ENCODE measurements around the gene MYO5B.
"Not testable (repeated sequence)": the region's sequence is repeated elsewhere in the genome, so short reads cannot be mapped to it uniquely, and the experiment has no call there.

MYO5B gene
- long read RNA-seq, donor 1, full-length matches to known transcripts = 2 of 2 reads
- long read RNA-seq, donor 1, partial matches to known transcripts = 0 of 2 reads
- long read RNA-seq, donor 1, other reads (novel, unspliced or antisense) = 0 of 2 reads
- long read RNA-seq, donor 2, partial matches to known transcripts = 0 of 1 reads
- long read RNA-seq, donor 2, other reads (novel, unspliced or antisense) = 0 of 1 reads
- long read RNA-seq, donor 3 = 0 reads
- long read RNA-seq, donor 4, partial matches to known transcripts = 0 of 2 reads
- long read RNA-seq, donor 4, other reads (novel, unspliced or antisense) = 0 of 2 reads
- long read RNA-seq, donor 5, partial matches to known transcripts = 0 of 2 reads
- long read RNA-seq, donor 5, other reads (novel, unspliced or antisense) = 0 of 2 reads
- long read RNA-seq, donor 6, partial matches to known transcripts = 0 of 1 reads
- long read RNA-seq, donor 6, other reads (novel, unspliced or antisense) = 0 of 1 reads
- long read RNA-seq, donor 7 = 0 reads
- long read RNA-seq, donor 8 = 0 reads

DNA sequence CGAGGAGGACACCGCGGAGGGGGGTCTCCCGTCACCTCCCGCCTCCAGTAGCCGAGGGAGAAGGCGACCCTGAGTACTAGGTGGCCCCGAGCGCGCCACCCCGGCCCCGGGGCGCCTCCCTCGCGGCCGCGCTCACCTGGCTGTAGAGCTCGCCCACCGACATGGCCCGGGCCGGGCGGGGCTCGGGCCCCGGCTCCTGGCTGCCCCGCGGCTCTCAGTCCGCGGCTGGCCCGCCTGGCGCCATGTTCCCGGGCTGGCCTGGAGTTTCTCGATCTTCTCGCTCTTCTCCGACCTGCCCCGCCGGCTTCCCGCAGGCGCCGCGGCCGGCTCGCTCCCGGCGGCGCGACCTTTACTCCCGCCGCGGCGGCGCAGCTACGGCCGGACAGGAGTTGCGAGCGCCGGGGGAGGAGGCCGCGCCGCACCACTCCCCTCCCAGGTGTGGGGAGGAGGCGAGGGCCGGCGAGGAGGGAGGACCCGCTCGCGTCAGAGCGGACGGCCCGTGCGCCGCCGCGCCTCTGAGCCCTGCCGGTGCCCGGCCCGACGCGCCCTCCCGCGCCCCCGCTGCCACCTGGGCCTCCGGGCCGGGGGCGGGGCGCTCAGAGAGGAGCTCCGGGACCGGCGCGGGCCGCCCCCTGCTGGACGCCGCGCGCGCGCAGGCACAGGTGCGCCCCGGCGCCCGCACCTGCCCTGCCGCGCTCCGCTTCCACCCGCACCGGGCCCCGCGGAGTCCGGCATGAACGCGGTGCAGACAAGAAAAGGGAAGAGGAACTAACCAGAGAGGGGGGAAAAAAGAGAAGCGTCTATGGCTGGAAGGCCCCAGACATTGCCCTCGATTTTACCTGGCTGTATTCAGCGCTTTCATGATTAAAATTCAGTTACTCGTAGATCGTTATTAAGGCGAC is at the start of gene MYO5B:
Gene MYO5B, minus strand, starts transcription at position 517 of the 902 bp plus-strand sequence. Its CDS starts 354 bp downstream, at position 163.
- DNase-seq = peak; percentile 84

DNA sequence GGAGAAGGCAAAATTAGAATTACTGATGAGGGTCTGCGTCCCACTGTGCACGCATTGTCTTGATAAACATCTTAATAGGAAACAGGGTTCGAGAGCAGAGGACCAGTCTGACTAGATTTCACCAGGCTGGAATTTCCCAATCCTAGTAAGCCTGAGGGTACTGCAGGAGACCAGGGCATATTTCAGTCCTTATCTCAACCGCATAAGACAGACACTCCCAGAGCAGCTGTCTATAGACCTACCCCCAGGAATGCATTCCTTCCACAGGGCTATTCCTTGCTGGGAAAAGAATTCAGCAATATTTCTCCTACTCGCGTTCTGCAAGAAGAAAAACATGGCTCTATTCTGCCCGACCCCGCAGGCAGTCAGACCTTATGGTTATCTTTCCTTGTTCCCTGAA is 46.8 kb upstream of the MYO5B start:
- not testable (repeated sequence) for DNase-seq

DNA sequence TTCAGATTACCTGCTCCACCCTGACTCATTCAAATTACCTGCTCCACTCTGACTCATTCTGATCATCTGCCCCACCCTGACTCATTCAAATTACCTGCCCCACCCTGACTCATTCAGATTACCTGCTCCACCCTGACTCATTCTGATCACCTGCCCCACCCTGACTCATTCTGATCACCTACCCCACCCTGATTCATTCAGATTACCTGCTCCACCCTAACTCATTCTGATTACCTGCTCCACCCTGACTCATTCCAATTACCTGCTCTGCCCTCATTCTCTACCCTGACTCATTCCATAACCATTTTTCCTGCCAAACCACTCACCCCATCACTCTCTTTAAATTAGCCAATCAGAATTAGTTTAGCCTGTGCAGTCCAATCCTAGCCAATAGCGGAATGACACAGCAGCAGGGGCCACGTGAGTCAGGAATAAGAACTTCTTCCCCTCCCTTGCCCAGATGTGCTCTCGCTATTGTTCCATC is 45.2 kb upstream of the MYO5B start:
- no peak for DNase-seq

DNA sequence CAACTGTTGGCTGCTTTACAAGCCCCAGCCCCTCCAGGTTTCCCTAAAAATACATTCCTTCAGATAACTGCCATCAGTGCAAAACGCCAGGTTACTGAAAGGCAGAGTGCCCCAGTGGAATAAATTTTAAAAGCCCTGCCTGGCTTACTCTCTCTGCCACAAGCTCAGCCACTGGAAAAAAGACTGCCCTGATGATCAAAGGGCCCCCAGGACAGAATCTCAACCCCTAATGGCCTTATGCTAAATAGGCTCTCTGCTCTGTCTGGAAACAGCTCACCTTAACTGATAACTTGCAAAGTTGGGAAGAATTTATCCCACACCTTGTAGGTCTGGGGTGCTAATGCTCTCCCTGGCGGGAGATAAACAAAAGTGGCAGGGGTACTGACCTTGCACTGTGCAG is 37.5 kb upstream of the MYO5B start:
- no peak for DNase-seq

DNA sequence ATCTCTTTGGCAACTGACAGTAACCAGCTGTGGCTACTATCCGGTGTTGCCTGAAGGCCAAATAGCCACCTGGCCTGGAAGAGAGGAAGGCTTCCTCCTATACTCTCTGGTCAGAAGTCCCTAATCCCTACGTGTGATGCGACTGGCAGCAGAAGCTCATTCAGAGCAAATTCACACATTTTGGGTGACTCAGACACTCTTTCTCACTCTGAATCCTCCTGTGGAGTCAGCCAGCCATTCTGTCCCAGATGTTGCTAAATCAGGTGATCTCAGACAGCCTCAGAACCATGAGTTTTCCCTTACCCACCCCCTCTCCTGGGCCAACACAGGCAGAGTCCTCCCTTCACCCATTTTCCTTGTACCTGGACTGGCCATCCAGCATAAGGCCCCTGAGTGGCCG is 36.7 kb upstream of the MYO5B start:
- no peak for DNase-seq

DNA sequence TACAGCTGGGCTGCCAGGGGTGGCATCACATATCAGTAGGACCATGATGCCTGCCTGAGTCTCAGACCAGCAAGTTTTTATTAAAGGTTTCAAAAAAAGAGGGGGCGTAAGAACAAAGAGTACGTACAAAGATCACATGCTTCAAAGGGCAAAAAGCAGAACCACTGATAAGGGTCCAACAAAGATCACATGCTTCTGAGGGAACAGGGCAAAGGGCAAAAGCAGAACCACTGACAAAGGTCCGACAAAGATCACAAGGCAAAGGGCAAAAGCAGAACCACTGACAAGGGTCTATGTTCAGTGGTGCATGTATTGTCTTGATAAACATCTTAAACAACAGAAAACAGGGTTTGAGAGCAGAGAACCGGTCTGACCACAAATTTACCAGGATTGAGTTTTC is 25.3 kb upstream of the MYO5B start:
- not testable (repeated sequence) for DNase-seq

DNA sequence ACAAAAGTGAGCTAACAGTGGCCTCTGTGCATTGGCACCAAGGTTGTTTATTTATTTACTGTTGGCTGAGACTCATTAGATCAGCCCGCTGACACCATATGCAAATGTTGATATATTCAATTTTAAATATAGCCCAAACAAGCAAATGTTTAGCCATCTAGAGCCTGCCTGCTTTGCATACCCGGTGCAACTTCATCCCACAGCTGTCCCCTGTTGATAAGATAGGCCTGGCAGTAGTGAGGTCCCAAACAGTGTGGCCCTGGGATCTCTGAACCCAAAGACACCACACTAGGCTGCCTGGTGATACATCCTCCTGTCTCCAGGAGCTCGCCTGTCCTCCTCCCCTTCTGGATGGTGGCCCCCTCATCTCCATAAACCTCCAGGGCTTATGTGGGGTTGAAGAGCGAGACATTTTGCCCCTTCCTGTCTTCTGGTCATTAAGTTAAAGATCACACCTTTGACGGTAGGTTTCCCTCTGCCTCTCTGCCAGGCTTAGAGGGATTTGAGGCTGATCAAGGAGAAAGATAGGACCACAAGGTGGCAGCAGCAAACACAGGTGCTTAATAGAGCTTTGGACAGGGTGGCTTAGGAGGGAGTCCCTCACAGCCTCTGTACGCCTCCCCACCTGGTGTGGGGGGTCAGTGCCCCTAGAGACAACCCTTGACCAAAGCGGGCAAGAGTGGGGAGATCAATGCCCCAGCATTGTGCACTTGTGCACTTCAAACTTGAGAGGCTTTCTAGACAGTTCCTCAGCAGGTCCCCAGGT is 23.7 kb upstream of the MYO5B start:
- DNase-seq = no peak

DNA sequence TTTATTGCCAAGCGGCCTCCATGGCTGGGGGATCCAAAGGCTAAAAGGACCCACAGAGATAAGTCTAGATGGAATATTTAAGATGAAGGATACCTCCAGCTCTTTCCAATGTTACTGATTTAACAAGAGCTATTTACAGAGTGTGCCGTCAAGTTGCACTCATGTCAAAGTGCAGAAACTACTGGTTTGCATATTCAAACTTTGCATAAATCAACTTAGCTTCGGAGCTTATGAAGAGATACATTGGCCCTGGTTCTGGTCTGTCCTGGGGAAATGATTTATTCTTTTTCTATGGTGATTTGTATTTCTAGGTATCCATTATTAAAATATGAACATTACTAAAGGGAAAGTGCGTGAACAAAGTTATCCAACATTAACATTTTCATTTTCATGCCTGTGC is 14.4 kb upstream of the MYO5B start:
- no peak for DNase-seq

DNA sequence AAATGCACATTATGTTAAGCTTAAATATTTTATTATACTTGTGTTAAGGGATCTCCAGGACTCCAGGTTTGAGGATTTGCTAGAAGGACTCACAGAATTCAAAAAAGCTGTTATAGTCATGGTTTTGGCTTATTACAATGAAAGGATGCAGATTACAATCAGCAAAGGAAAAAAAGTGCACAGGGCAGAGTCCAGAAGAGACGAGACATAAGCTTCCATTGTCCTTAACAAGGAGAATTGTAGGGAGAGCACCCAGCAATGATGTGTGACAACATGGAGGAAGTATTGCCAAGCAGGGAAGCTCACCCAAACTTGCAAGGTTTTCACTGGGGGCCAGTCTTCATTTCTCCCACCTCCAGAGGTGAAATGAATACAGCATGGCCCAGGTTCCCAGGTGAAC is 12.8 kb upstream of the MYO5B start:
- DNase-seq = no peak

DNA sequence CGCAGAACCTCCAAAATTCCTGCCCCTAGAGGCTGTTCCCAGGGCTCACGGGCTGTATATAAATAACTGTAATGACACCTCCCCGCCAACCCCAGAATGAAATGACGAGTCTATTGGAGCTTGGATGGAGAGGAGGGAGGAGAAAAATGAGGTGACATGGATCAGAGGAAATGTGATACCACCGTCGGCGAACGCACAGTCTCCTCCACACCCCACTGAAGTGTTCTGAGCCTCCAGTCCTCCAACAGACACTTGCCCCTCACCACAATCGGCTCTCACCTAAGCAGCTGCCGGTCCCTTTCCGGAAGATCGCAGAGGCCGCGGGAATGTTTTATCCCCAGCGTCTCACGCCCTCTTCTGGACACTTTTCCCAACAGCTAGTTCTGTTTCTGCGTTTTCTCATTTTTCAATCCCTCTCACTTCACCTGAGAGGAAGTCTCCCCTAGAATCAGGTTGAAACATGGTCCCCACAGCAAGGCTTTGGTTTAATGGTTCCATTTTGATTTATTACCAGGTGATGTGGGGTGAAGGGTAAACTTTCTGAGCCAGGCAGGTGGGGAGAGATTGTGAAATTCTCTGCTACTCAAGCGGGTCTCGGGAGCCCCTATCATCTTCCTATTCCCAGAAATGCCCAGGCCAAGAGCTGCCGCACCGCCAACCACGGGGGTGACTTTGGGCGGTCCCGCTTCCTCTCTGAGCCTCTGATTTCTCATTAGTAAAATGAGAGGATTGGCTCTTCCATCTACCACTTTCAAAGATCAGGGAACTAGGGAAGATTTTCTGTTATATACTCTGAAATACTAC is 9.1 kb upstream of the MYO5B start:
- DNase-seq = peak; percentile 58

DNA sequence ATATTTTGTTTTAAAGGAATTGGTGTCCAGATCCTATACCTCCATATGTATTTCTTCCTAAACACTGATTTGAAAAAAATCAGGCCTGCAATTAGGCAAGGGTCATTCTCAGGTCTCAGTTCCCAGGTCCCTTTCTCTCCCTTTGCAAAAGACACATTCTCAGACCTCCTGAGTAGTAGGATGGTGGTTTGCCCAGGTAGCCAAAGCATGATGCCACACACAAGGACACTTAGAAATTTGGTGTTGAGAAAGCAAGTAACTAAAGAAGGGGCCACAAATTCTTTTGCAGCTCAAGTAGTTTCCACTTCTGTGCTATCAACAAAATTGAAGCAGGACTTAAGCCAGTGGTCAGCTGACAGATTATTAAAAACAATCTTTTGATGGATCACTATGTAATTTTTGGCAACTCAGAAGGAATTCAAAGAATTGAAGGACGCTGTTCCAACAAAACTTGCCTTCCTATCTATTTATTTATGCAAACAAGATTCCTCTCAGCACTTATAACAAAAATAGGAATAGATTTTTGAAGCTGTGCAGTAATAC is 6.6 kb upstream of the MYO5B start:
- DNase-seq = no peak

DNA sequence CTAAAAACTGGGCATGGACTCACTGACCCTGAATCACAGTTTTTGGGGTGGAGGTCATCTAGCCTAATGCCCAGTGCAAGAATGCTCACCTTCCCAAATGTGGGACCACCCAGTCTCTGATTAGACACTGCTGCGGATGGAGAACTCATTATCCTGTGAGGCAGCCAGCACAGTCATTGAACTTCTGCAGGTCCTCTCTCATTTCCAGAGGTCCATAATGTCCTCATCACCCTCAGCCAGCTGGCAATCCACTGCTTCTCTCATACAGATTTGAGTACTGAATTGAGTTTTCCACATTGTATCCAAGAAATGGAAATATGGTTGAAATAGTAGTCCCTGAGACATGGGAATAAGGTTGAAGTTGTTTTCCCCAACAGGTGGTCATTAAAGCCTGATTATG is 5.0 kb upstream of the MYO5B start:
- no peak for DNase-seq

DNA sequence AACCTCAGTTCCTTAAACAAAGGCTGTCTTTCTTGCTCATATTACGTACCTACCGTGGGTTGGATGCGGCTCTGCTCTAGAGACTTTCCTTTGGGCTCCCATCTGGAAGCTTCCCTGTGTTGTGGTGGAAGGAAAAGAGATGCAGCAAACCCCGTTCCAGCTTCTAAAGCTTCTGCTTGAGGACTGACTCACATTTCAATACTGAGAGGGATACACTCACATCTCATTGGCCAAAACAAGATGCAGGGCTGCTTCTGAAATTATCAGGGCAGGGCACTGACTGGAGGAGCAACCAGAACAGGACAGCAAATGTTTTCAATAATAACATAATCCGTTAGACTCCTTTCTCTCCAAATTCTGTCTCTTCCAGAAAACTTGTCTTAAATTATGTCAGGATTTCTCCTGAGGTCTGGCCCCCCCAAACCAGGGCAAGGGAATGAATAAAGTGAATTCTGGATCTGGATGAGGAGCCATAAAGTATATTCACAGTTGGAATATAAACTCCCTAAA is 4.5 kb upstream of the MYO5B start:
- DNase-seq = no peak

DNA sequence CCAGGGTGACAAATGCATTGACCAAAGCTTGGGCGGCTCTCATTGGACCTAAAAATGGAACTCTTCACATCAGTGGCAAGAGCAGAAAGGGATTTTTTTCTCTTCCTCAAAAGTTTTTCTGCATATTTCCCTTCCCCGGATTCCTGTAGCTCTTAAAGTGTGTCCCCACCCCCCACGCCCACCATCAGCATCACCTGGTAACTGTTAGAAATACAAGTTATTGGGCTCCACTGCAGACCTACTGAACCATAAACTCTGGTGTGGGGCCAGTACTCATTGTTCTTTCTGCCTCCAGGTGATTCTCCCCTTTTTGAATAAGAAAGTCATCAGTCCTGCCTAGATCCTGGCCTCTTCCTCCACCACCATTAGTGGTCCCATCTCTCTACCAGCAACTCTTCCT is 1.3 kb upstream of the MYO5B start:
- DNase-seq = no peak

DNA sequence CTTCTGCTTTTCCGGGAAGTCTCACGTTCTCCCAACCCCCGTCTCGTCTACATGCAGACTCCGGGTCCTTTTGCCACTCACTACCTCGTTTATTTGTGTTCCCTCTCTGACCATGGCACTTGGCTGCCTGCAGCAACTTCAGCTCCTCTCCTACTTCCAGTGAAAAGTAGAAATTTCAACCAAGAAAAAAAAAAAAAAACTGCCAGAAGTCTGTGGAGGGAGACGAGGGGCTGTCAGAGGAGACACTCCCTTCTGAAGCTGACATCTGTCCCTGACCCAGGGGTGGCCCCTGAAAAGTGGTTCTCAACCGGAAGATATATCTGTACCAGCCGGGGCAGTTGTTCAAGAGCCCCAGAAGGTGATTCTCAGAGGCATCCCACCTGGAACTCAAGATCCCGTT is 742 bp upstream of the MYO5B start:
- DNase-seq = no peak

DNA sequence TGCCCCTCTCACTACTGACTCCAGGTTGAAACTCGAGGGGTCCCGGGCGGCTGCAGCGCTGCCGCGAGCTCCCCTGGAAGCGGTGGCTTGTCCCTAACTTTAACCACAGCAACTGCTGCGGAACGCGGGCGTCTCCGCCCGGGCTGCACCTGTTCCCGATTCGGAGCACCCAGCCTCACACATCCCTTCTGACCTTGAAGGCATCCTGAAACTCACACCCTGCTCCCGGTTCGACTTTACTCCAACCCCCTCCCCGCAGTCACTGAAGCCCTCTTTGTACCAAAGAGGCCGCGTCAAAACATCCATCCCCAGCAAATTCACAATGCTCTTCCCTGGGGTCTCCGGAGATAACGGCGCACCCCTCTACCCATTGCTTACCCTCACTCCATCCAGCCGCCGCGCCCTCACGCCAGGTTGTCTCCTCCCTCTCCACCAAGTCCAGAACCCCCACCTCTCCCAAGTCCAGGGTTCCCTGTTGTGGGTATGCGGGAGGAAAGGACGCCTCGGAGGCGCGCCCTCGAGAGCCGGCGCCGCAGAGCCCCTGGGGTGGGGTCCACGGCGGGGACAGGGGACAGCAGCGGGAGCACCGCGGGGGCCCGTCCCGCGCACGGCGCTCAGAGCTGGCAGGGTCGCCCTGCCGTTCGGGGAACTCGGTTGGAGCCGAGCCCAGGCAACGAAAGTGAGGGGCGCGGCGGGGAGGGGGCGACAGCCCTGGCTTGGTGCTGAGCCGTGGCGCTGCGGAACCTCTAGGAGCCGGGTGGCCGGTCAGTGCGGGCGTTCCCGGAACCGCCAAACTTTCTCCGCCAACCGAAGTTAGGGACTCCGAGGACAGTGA is 934 bp downstream of the MYO5B start:
- DNase-seq = peak; percentile 46

DNA sequence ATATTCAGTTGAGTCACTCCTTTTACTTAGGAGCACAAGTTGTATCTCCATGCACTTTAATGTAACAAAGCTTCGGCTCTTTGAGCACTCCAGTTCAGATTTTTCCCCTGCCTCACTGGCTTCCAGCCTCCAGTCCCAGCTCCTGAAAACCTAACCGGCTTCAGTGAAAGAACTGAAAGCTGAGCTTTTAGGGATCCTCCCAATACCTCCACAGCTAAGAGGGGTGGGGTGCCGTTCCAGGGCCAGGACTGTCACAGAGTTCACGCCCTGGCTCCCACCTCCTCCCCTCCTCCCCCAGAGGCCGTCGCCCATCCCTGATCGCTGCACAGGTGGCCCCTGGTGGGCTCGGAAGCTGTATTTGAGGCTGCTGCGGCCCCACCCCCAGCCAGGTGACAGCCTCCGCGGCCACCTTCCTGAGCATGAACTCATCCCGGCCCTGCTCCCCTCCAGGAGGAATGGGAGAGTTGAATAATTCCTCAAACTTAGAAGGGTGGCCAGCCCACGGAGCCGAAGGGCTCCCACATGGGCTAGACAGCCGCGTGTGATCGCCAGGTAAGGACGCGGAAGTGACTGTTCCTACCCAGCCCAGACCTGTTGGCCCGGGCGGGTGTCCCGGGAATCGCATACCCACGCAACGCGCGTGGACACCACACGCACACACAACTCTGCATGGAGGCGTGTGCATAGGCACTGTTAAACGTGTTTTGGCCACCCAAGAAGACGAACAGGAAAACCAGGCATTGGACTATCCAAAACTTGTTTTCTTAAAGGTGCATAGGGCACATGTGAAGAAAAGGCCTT is 1.8 kb downstream of the MYO5B start:
- DNase-seq = peak; percentile 47

DNA sequence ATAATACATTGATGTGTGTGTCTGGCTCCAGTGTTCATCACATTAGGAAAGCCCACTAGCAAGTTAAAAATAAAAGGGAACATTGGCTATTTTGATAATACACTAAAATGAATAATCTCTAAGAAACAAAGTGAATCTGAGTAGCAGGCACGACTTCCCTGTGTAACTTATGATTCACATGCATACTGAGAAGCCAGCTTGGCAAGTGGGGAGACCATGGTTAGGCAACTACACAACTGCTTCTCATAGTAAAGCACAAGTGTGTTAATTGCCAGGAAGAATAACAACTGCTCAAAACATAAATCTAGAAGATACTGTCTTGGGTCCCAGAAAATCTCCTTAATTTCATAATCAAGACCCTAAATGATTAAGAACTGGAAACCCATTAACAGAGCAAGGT is 4.0 kb downstream of the MYO5B start:
- no peak for DNase-seq

DNA sequence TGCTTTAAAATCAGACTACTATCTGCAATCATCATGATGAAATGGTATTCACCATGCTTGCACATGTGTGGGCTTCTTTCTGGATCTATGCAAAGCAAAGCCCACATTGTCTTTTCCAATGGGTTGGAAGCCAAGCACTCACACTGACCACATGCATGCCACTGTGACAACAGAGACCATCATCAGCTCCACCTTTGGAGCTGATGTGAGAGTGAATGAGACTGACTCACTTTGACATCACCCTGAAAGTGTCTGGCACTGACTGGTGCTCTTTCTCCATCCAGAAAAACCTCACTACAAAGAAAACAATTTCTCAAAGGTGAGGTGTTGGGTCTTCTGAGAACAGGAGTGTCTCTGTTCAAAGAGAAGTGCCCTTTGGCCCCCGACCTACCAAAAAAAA is 4.7 kb downstream of the MYO5B start:
- DNase-seq = no peak
